Tibial nerve (tissue), 4 donors: ENCODE measurements around the gene SEPTIN5.

Experiments
- EP300 ChIP-seq, 2 donors: sonication (generic); formaldehyde crosslinking; IDR thresholded peaks; one replicate each; pipeline ENCODE4 v1.6.1; 2017; ENCODE audit warnings: antibody characterized with exemption in 2 of 2, mild to moderate bottlenecking in 1 of 2
- TF ChIP-seq, protein P1 (sequence below), 5 experiments: fragments of 200-600 bp in 3 of 5; fragments of 450-650 bp in 2 of 5; sonication (generic) in 3 of 5; IDR thresholded peaks; one replicate each; pipeline ENCODE4 v1.5.1; 2016 to 2019; ENCODE audit warnings: antibody characterized with exemption in 5 of 5, mild to moderate bottlenecking in 3 of 5, moderate library complexity in 2 of 5

DNA sequence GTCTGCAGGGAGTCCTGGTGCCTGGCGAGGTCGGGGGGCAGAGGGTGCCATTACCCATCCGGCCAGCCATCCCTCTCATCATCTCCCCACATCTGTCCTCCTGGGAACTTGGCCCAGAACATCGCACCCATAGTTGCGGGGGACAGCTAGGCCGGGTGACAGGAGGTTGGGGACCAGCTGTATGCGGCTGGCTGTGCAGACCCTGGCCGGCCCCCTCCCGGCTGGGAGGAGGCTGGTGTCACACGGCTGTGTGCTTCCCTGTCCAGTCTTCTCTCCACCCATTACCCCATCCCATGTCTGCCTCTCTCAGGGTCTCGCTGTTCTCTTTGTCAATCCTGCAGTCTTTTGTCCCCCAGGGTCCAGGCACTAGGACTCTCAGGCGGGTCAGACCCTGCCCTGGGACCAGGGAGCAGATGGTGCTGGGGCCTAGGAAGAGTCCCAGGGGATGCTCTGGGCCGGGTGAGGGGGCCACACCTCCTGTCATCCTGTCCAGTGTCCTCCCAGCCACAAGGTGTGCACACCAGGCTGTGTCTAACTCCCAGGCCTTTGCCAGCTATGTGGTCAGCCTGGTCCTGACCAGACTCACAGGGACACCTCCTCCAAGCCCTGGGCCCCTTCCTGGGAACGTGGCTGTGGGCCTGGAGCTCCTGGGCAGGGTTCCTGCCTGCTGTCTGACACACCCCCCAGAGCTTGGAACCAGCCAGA, 39.8 kb downstream of the SEPTIN5 start:
- TF ChIP-seq, protein P1, sequence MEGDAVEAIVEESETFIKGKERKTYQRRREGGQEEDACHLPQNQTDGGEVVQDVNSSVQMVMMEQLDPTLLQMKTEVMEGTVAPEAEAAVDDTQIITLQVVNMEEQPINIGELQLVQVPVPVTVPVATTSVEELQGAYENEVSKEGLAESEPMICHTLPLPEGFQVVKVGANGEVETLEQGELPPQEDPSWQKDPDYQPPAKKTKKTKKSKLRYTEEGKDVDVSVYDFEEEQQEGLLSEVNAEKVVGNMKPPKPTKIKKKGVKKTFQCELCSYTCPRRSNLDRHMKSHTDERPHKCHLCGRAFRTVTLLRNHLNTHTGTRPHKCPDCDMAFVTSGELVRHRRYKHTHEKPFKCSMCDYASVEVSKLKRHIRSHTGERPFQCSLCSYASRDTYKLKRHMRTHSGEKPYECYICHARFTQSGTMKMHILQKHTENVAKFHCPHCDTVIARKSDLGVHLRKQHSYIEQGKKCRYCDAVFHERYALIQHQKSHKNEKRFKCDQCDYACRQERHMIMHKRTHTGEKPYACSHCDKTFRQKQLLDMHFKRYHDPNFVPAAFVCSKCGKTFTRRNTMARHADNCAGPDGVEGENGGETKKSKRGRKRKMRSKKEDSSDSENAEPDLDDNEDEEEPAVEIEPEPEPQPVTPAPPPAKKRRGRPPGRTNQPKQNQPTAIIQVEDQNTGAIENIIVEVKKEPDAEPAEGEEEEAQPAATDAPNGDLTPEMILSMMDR (IDR thresholded peaks at IDR 0.05) = no peak
- no peak for TF ChIP-seq EP300 (IDR thresholded peaks at IDR 0.05)
